OCI-LY1 (cell line): ENCODE data around the gene MAPK8.
"Not testable (repeated sequence)": the region's sequence is repeated elsewhere in the genome, so short reads cannot be mapped to it uniquely, and the experiment has no call there.

Source experiments
- EZH2 ChIP-seq: fragments of 200-600 bp; sonication (generic), shearing (Covaris generic); IDR thresholded peaks from 2 replicates; pipeline ENCODE4 v1.8.0; 2017; ENCODE audit warnings: borderline replicate concordance, mixed run types, mild to moderate bottlenecking, antibody characterized with exemption, low read length, moderate library complexity, mixed read lengths
- TF ChIP-seq, protein P1 (sequence below): fragments of 200-600 bp; sonication (generic), shearing (Covaris generic); IDR thresholded peaks from 2 replicates; pipeline ENCODE4 v1.5.1; 2017; ENCODE audit warnings: mild to moderate bottlenecking, antibody characterized with exemption, low read length, moderate library complexity, mixed read lengths

DNA sequence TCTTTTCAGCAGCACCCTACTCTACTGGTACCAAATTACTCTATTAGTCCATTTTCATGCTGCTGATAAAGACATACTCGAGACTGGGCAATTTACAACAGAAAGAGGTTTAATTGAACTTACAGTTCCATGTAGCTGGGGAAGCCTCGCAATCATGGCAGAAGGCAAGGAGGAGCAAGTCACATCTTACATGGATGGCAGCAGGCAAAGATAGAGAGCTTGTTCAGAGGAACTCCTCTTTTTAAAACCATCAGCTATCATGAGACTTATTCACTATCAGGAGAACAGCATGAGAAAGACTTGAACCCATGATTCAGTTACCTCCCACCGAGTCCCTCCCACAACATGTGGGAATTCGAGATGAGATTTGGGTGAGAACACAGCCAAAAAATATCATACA is 24.8 kb upstream of the MAPK8 start:
- TF ChIP-seq, protein P1, sequence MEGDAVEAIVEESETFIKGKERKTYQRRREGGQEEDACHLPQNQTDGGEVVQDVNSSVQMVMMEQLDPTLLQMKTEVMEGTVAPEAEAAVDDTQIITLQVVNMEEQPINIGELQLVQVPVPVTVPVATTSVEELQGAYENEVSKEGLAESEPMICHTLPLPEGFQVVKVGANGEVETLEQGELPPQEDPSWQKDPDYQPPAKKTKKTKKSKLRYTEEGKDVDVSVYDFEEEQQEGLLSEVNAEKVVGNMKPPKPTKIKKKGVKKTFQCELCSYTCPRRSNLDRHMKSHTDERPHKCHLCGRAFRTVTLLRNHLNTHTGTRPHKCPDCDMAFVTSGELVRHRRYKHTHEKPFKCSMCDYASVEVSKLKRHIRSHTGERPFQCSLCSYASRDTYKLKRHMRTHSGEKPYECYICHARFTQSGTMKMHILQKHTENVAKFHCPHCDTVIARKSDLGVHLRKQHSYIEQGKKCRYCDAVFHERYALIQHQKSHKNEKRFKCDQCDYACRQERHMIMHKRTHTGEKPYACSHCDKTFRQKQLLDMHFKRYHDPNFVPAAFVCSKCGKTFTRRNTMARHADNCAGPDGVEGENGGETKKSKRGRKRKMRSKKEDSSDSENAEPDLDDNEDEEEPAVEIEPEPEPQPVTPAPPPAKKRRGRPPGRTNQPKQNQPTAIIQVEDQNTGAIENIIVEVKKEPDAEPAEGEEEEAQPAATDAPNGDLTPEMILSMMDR, result not testable (repeated sequence)
- TF ChIP-seq EZH2, result not testable (repeated sequence)
